WTC11 (cell line): ENCODE data around the gene ZNF518A.

ENCODE experiments used
- ATF3 ChIP-seq: sonication (generic); formaldehyde crosslinking; conservative IDR thresholded peaks from 2 replicates; pipeline ENCODE4 v1.8.1; 2022; ENCODE audit warnings: mild to moderate bottlenecking, missing genetic modification reagents
- CBFB ChIP-seq: sonication (generic); formaldehyde crosslinking; IDR thresholded peaks from 2 replicates; pipeline ENCODE4 v1.8.1; 2022; ENCODE audit warnings: mild to moderate bottlenecking, low read depth, missing genetic modification reagents
- ELF4 ChIP-seq: sonication (generic); formaldehyde crosslinking; IDR thresholded peaks from 2 replicates; pipeline ENCODE4 v1.8.1; 2022; ENCODE audit warnings: low read depth, mild to moderate bottlenecking, moderate library complexity, missing genetic modification reagents
- JUN ChIP-seq: sonication (generic); formaldehyde crosslinking; IDR thresholded peaks from 2 replicates; pipeline ENCODE4 v1.8.0; 2023; ENCODE audit warnings: mild to moderate bottlenecking, missing genetic modification reagents
- KAT7 ChIP-seq: sonication (generic); formaldehyde crosslinking; IDR thresholded peaks from 2 replicates; pipeline ENCODE4 v1.8.1; 2023; ENCODE audit warnings: missing genetic modification reagents, mild to moderate bottlenecking, borderline replicate concordance
- NFE2L1 ChIP-seq: sonication (generic); formaldehyde crosslinking; IDR thresholded peaks from 2 replicates; pipeline ENCODE4 v1.8.1; 2023; ENCODE audit warnings: missing genetic modification reagents
- TCF7 ChIP-seq: sonication (generic); formaldehyde crosslinking; IDR thresholded peaks from 2 replicates; pipeline ENCODE4 v1.8.0; 2022; ENCODE audit warnings: mild to moderate bottlenecking, low read depth, missing genetic modification reagents, moderate library complexity
- TP53 ChIP-seq: sonication (generic); formaldehyde crosslinking; IDR thresholded peaks from 2 replicates; pipeline ENCODE4 v1.8.1; 2023; ENCODE audit warnings: mild to moderate bottlenecking, missing genetic modification reagents
- ZBTB21 ChIP-seq: sonication (generic); formaldehyde crosslinking; IDR thresholded peaks from 2 replicates; pipeline ENCODE4 v1.8.1; 2023; ENCODE audit warnings: mild to moderate bottlenecking, missing genetic modification reagents, borderline replicate concordance
- TF ChIP-seq, protein P1 (sequence below): fragments of 200-600 bp; IDR thresholded peaks from 2 replicates; pipeline ENCODE4 v1.8.0; 2022; ENCODE audit warnings: antibody characterized with exemption
- TF ChIP-seq, protein P2 (sequence below): sonication (generic); formaldehyde crosslinking; IDR thresholded peaks from 2 replicates; pipeline ENCODE4 v1.8.0; 2022; ENCODE audit warnings: missing genetic modification reagents
- TF ChIP-seq, protein P3 (sequence below): sonication (generic); formaldehyde crosslinking; IDR thresholded peaks from 2 replicates; pipeline ENCODE4 v1.8.1; 2023; ENCODE audit warnings: mild to moderate bottlenecking, missing genetic modification reagents, moderate library complexity

DNA sequence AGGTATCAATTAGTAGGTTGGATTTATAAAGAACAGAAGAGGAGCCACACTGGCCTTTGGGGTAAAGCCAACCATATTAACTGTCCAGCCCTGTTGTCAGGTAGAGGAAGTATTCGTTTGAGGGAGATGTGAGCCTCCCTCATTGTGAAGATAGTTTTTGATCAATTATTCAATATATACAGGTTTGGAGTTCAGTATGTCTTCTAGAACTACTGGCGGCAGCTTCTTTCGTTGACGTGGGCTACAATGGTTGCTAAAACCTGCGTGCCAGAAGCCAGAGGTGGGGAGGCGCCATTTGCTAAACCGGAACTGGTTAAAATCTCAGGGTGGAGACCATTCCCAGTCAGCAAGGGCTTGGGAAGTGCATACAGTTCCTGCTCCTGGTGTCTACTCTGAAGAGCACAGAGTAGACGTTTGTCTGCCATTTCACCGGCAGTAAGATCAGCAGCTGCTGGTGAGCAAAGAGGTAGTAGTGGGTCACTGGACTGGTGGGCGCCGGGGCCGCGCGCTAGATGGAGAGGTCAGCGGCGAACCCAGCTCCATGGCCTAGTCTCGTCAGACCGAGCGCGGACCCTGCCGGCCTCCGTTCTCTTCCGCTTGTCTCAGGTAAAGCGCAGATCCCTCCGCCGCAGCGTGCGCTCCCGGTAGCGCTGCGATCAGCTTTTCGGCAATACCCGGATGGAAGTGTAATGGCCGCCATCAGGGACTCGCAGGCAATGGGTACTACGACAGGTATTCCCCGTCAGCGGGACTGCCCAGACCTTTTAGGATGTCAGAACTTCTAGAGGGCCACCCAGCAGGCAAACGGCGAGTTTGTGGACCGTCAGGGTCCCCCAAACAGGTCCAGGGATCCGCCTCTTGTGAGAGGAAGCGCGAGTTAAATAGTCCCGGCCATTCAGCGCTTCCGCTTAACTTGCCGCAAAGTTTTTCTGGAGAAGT lies at the start of gene ZNF518A:
- TF ChIP-seq, protein P1, sequence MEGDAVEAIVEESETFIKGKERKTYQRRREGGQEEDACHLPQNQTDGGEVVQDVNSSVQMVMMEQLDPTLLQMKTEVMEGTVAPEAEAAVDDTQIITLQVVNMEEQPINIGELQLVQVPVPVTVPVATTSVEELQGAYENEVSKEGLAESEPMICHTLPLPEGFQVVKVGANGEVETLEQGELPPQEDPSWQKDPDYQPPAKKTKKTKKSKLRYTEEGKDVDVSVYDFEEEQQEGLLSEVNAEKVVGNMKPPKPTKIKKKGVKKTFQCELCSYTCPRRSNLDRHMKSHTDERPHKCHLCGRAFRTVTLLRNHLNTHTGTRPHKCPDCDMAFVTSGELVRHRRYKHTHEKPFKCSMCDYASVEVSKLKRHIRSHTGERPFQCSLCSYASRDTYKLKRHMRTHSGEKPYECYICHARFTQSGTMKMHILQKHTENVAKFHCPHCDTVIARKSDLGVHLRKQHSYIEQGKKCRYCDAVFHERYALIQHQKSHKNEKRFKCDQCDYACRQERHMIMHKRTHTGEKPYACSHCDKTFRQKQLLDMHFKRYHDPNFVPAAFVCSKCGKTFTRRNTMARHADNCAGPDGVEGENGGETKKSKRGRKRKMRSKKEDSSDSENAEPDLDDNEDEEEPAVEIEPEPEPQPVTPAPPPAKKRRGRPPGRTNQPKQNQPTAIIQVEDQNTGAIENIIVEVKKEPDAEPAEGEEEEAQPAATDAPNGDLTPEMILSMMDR = no peak
- TF ChIP-seq ELF4 (CRISPR knock-in tag) (no peak), CBFB (CRISPR knock-in tag) (0 out of 2 replicates have a peak, but pooled peaks have one; percentile 63), ATF3 (CRISPR knock-in tag) (no peak), TP53 (CRISPR knock-in tag) (no peak), JUN (no peak), NFE2L1 (CRISPR knock-in tag) (no peak), TCF7 (CRISPR knock-in tag) (no peak; the same call in 1 of the 2 replicates), ZBTB21 (CRISPR knock-in tag) (no peak), KAT7 (CRISPR knock-in tag) (no peak)
- TF ChIP-seq, protein P2, sequence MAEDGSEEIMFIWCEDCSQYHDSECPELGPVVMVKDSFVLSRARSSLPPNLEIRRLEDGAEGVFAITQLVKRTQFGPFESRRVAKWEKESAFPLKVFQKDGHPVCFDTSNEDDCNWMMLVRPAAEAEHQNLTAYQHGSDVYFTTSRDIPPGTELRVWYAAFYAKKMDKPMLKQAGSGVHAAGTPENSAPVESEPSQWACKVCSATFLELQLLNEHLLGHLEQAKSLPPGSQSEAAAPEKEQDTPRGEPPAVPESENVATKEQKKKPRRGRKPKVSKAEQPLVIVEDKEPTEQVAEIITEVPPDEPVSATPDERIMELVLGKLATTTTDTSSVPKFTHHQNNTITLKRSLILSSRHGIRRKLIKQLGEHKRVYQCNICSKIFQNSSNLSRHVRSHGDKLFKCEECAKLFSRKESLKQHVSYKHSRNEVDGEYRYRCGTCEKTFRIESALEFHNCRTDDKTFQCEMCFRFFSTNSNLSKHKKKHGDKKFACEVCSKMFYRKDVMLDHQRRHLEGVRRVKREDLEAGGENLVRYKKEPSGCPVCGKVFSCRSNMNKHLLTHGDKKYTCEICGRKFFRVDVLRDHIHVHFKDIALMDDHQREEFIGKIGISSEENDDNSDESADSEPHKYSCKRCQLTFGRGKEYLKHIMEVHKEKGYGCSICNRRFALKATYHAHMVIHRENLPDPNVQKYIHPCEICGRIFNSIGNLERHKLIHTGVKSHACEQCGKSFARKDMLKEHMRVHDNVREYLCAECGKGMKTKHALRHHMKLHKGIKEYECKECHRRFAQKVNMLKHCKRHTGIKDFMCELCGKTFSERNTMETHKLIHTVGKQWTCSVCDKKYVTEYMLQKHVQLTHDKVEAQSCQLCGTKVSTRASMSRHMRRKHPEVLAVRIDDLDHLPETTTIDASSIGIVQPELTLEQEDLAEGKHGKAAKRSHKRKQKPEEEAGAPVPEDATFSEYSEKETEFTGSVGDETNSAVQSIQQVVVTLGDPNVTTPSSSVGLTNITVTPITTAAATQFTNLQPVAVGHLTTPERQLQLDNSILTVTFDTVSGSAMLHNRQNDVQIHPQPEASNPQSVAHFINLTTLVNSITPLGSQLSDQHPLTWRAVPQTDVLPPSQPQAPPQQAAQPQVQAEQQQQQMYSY (CRISPR knock-in tag) = no peak
- TF ChIP-seq, protein P3, sequence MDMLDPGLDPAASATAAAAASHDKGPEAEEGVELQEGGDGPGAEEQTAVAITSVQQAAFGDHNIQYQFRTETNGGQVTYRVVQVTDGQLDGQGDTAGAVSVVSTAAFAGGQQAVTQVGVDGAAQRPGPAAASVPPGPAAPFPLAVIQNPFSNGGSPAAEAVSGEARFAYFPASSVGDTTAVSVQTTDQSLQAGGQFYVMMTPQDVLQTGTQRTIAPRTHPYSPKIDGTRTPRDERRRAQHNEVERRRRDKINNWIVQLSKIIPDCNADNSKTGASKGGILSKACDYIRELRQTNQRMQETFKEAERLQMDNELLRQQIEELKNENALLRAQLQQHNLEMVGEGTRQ = no peak; the same call in 1 of the 2 replicates
